ENCODE data around the gene AUTS2.

The AUTS2 gene

GRCh38 chr7:69691327-69691726, 93.1 kb downstream of the AUTS2 start:
- DNase-seq (ENCODE audit: low spot score) (no peak), ATAC-seq (ENCODE audit: low read depth) (no peak)
- H3K27ac ChIP-seq (ENCODE audit: poor library complexity, severe bottlenecking) = no peak overlapping the region
- H3K9me3 ChIP-seq (ENCODE audit: severe bottlenecking) = no peaks in the 10 kb centered on the region
- H3K4me3 ChIP-seq (ENCODE audit: severe bottlenecking) = no peak overlapping the region
- H3K36me3 ChIP-seq (ENCODE audit: low read depth) = no peaks in the 10 kb centered on the region
- no peak for TF ChIP-seq CTCF (IDR thresholded peaks at IDR 0.05; ENCODE audit: poor library complexity, severe bottlenecking)
- no peaks in the 10 kb centered on the region for H3K4me1 ChIP-seq (ENCODE audit: insufficient read depth, poor library complexity, severe bottlenecking)
- H3K27me3 ChIP-seq (ENCODE audit: insufficient read depth, poor library complexity, severe bottlenecking) = no peaks in the 10 kb centered on the region

- H3K9me3 ChIP-seq (ENCODE audit: severe bottlenecking) = no peaks in the 10 kb centered on the region
- H3K27ac ChIP-seq (ENCODE audit: poor library complexity, severe bottlenecking) = no peak overlapping the region
- DNase-seq (ENCODE audit: low spot score) (no peak), ATAC-seq (ENCODE audit: low read depth) (no peak)
- TF ChIP-seq CTCF (IDR thresholded peaks at IDR 0.05; ENCODE audit: poor library complexity, severe bottlenecking) = no peak
- no peak overlapping the region for H3K4me3 ChIP-seq (ENCODE audit: severe bottlenecking)
- H3K36me3 ChIP-seq (ENCODE audit: low read depth) = no peaks in the 10 kb centered on the region
- no peaks in the 10 kb centered on the region for H3K27me3 ChIP-seq (ENCODE audit: insufficient read depth, poor library complexity, severe bottlenecking)
- no peaks in the 10 kb centered on the region for H3K4me1 ChIP-seq (ENCODE audit: insufficient read depth, poor library complexity, severe bottlenecking)
These were observed 93.5 kb downstream of the AUTS2 start for GRCh38 chr7:69691734-69692133.

- no peak for ATAC-seq (ENCODE audit: low read depth)
These were observed 94.3 kb downstream of the AUTS2 start for GRCh38 chr7:69692611-69693010.

GRCh38 chr7:69693042-69693441, 94.8 kb downstream of the AUTS2 start:
- TF ChIP-seq CTCF (IDR thresholded peaks at IDR 0.05; ENCODE audit: poor library complexity, severe bottlenecking) = no peak
- ATAC-seq (ENCODE audit: low read depth) = no peak
- no peak overlapping the region for H3K4me3 ChIP-seq (ENCODE audit: severe bottlenecking)
- no peaks in the 10 kb centered on the region for H3K9me3 ChIP-seq (ENCODE audit: severe bottlenecking)
- no peaks in the 10 kb centered on the region for H3K27me3 ChIP-seq (ENCODE audit: insufficient read depth, poor library complexity, severe bottlenecking)
- no peaks in the 10 kb centered on the region for H3K4me1 ChIP-seq (ENCODE audit: insufficient read depth, poor library complexity, severe bottlenecking)
- DNase-seq (ENCODE audit: low spot score) = no peak
- H3K36me3 ChIP-seq (ENCODE audit: low read depth) = no peaks in the 10 kb centered on the region
- H3K27ac ChIP-seq (ENCODE audit: poor library complexity, severe bottlenecking) = no peak overlapping the region

More at GRCh38 chr7:69692611-69693010, 94.3 kb downstream of the AUTS2 start:
- H3K9me3 ChIP-seq (ENCODE audit: severe bottlenecking) = no peaks in the 10 kb centered on the region
- no peak overlapping the region for H3K27ac ChIP-seq (ENCODE audit: poor library complexity, severe bottlenecking)
- no peak for TF ChIP-seq CTCF (IDR thresholded peaks at IDR 0.05; ENCODE audit: poor library complexity, severe bottlenecking)
- no peak overlapping the region for H3K4me3 ChIP-seq (ENCODE audit: severe bottlenecking)
- no peaks in the 10 kb centered on the region for H3K27me3 ChIP-seq (ENCODE audit: insufficient read depth, poor library complexity, severe bottlenecking)
- DNase-seq (ENCODE audit: low spot score) = no peak
- no peaks in the 10 kb centered on the region for H3K4me1 ChIP-seq (ENCODE audit: insufficient read depth, poor library complexity, severe bottlenecking)
- no peaks in the 10 kb centered on the region for H3K36me3 ChIP-seq (ENCODE audit: low read depth)

GRCh38 chr7:69696054-69696591, 97.8 kb downstream of the AUTS2 start:
- no peak overlapping the region for H3K27ac ChIP-seq (ENCODE audit: poor library complexity, severe bottlenecking)
- no peak for DNase-seq (ENCODE audit: low spot score)
- ATAC-seq (ENCODE audit: low read depth) = no peak
- H3K27me3 ChIP-seq (ENCODE audit: insufficient read depth, poor library complexity, severe bottlenecking) = no peaks in the 10 kb centered on the region
- no peak for TF ChIP-seq CTCF (IDR thresholded peaks at IDR 0.05; ENCODE audit: poor library complexity, severe bottlenecking)
- H3K9me3 ChIP-seq (ENCODE audit: severe bottlenecking) = no peaks in the 10 kb centered on the region
- H3K36me3 ChIP-seq (ENCODE audit: low read depth) = no peaks in the 10 kb centered on the region
- no peak overlapping the region for H3K4me3 ChIP-seq (ENCODE audit: severe bottlenecking)
- no peaks in the 10 kb centered on the region for H3K4me1 ChIP-seq (ENCODE audit: insufficient read depth, poor library complexity, severe bottlenecking)
